Fibroblast of lung (primary cell): ENCODE measurements around the gene MKRN1.

Source experiments
- EZH2 ChIP-seq: IDR thresholded peaks from 2 replicates; pipeline ENCODE4 v1.5.1; 2012; ENCODE audit warnings: low read length, control low read depth, mild to moderate bottlenecking; ENCODE audit errors: missing control alignments
- TF ChIP-seq, protein P1 (sequence below), 2 donors: IDR thresholded peaks in 1 of 2; conservative IDR thresholded peaks in 1 of 2; 1 replicate in 1 of 2; 2 replicates in 1 of 2; pipeline ENCODE4 v1.5.1; 2011 to 2012; ENCODE audit warnings: low read length in 2 of 2, control low read depth in 1 of 2, inconsistent platforms in 1 of 2, low read depth in 1 of 2, mild to moderate bottlenecking in 1 of 2

DNA sequence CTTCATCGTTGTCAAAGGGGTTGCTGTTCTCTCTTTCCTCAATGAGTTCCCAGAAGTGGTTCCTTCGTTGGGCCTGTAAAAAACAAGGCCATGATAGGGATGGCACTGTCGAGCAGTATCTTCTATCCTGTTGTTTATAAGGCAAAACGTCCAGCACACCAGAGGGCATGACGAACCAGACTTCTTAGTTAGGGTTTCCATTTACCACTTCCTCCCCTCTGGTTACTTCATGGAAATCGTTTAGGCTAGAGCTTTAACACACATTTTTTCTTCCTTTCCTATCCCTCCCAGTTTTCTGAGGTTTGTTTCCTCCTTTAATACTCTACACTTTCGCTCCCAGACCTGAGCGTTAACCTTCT lies 24.7 kb downstream of the MKRN1 start:
- TF ChIP-seq, protein P1, sequence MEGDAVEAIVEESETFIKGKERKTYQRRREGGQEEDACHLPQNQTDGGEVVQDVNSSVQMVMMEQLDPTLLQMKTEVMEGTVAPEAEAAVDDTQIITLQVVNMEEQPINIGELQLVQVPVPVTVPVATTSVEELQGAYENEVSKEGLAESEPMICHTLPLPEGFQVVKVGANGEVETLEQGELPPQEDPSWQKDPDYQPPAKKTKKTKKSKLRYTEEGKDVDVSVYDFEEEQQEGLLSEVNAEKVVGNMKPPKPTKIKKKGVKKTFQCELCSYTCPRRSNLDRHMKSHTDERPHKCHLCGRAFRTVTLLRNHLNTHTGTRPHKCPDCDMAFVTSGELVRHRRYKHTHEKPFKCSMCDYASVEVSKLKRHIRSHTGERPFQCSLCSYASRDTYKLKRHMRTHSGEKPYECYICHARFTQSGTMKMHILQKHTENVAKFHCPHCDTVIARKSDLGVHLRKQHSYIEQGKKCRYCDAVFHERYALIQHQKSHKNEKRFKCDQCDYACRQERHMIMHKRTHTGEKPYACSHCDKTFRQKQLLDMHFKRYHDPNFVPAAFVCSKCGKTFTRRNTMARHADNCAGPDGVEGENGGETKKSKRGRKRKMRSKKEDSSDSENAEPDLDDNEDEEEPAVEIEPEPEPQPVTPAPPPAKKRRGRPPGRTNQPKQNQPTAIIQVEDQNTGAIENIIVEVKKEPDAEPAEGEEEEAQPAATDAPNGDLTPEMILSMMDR (conservative IDR thresholded peaks at IDR 0.05 in 1 of 2, IDR thresholded peaks at IDR 0.05 in 1 of 2; ENCODE audit: low read depth in 1 of 2, low read length in 2 of 2): no peak
- TF ChIP-seq EZH2: no peak
